ENCODE measurements around the gene MX1. TPM values are rescaled to one million over a fixed set of nuclear protein-coding genes. Genes with fewer than 3 reads are reported as not detected.

MX1 gene
- polyA plus RNA-seq, 2 of the 4 experiments (the other 2 are of a cell fraction) = 0.58 to 0.96 TPM

DNA sequence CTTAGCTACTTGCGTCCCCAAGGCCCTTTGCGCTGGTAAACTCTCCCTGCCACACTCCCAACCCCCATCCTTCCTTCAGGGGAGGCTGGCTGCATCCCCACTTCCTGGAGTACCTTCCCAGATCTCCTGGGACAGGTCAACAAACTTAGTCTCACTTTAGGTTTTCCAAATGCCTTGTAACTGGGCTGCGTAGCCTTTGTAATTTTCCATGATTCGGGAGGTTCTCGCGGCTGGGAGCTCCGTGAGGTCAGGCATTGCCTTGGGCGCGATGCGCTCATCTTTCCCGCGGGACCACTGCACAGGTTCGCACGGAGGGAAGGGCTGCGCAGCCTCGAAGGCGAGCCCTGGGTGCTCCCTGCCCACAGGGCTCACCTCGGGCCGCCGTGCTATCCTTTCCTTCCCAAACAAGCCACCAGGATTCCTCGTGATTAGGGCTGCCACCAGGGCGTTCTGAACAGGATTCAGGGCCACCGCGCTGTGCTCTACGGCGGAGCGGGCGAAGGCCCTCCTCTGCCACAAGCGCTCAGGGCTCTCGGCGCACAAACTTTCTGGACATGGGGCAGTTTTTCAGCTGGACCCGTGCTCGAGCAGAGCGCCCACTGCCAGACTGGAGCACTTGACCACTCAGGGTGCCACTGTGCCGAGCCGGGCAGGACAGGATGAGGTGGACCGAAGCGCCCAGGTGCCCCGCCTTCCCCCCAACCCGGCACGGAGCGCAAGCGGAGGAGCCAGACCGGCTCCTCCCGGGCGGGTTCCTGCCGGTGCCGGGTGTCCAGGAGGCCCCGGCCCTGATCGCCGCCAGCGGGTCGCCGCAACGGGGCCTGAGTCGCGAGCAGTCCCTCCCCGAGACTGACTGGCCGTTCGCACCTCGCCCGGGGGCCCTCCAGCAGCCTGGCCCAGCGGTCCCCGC is 80.8 kb downstream of the MX1 start:
- DNase-seq (ENCODE audit: low read depth in 1 of 2, low spot score in 1 of 2) = peak in 1 of 2 experiments; percentile 3
- CTCF ChIA-PET = interaction anchor here (0.8 kb wide), 1 partner anchor 10 kb away, joined by 3 read pairs; no protein-coding TSS in a partner anchor
- peak overlapping the region; percentile 41; the same call in 2 of the 3 replicates for H3K4me3 ChIP-seq
- H3K27ac ChIP-seq = no peak overlapping the region
- no peaks in the 10 kb centered on the region for H3K4me1 ChIP-seq
- peak overlapping the region; percentile 78 for H3K4me2 ChIP-seq
- WGBS (ENCODE audit: missing lambda C conversion rate) = 81% methylated on average over 5 of the region's 64 CpGs
- TF ChIP-seq RAD21 (conservative IDR thresholded peaks at IDR 0.05 in 1 of 2, IDR thresholded peaks at IDR 0.05 in 1 of 2) (no peak), TP53 (CRISPR knock-in tag; IDR thresholded peaks at IDR 0.05) (no peak), NPAS2 (CRISPR knock-in tag; IDR thresholded peaks at IDR 0.05; ENCODE audit: borderline replicate concordance) (no peak)
- ATAC-seq = peak in 1 of 2 experiments; percentile 50; a peak in 3 of 6 replicates
- POLR2A ChIA-PET = no interaction called here
- FAIRE-seq = no peak
- no peaks in the 10 kb centered on the region for H3K9me3 ChIP-seq

DNA sequence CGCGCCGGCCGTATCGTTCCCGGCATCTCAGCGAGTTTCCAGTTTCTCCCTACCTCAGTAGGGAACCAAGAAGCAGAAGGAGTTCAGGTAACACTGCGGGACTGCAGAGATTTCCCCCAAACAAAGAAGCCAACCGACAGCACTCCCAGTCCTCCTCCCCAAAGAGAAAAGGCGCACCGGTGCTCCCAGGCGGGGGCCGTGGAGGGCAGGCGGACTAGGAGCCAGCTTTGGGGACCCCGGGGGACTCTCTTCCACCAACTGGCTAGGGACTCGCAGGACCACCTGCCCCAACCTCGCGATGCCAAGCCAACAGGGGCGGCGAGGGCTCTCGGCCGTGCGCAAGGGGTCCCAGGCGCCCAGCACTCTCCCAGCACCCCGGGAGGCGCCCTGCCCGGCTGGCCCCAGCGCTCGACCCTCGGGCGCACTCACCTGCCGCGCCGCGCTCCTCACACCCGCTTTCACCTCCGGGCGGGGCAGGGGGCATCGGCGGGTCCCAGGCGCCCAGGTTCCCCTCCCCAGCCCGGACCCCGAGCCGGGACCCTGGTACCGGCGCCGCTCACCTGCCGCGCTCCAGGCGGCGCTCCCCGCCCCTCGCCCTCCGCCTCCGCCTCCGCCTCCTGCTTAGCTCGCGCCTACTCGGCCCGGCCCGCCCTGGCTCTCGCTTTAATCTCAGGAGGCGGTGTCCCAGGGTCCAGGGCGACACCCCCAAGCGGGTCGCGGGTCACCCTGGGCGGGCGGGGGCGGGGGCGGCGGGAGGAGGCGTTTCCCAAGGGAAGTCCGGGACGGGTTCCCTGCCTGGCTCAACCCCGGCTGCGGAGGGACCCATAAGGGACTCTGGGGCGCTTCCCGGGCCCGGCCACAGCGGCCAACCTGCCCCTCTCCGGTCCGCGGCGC is 81.7 kb downstream of the MX1 start, which contains the start of gene TMPRSS2:
Gene TMPRSS2 (minus strand): TSS at position 638 of the 894 bp plus-strand sequence. CDS start 10,025 bp downstream, outside the sequence.
- no peaks in the 10 kb centered on the region for H3K9me3 ChIP-seq
- POLR2A ChIA-PET = no interaction called here
- no peak for DNase-seq (ENCODE audit: low read depth in 1 of 2, low spot score in 1 of 2)
- no peaks in the 10 kb centered on the region for H3K4me1 ChIP-seq
- peak within 1 kb of the TSS; percentile 41 for H3K4me3 ChIP-seq
- WGBS (ENCODE audit: missing lambda C conversion rate) = 16% methylated on average over 6 of the region's 85 CpGs
- no peak for TF ChIP-seq POLR2A (IDR thresholded peaks at IDR 0.05; ENCODE audit: low read length)
- TF ChIP-seq, protein P1, sequence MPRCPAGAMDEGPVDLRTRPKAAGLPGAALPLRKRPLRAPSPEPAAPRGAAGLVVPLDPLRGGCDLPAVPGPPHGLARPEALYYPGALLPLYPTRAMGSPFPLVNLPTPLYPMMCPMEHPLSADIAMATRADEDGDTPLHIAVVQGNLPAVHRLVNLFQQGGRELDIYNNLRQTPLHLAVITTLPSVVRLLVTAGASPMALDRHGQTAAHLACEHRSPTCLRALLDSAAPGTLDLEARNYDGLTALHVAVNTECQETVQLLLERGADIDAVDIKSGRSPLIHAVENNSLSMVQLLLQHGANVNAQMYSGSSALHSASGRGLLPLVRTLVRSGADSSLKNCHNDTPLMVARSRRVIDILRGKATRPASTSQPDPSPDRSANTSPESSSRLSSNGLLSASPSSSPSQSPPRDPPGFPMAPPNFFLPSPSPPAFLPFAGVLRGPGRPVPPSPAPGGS (IDR thresholded peaks at IDR 0.05) = no peak
- TF ChIP-seq NFE2L2 (conservative IDR thresholded peaks at IDR 0.05; ENCODE audit: low read length) = no peak
- no peak for TF ChIP-seq ZSCAN20 (CRISPR knock-in tag; IDR thresholded peaks at IDR 0.05)
- peak within 1 kb of the TSS; percentile 78 for H3K4me2 ChIP-seq
- 0 out of 6 replicates have a peak within 1 kb of the TSS, but pooled peaks of 1 of the 2 experiments have one; percentile 39 for H3K27ac ChIP-seq
- CTCF ChIA-PET = no interaction called here
- no peak for FAIRE-seq
- ATAC-seq = peak; percentile 52 to 58; a peak in 5 of 6 replicates

DNA sequence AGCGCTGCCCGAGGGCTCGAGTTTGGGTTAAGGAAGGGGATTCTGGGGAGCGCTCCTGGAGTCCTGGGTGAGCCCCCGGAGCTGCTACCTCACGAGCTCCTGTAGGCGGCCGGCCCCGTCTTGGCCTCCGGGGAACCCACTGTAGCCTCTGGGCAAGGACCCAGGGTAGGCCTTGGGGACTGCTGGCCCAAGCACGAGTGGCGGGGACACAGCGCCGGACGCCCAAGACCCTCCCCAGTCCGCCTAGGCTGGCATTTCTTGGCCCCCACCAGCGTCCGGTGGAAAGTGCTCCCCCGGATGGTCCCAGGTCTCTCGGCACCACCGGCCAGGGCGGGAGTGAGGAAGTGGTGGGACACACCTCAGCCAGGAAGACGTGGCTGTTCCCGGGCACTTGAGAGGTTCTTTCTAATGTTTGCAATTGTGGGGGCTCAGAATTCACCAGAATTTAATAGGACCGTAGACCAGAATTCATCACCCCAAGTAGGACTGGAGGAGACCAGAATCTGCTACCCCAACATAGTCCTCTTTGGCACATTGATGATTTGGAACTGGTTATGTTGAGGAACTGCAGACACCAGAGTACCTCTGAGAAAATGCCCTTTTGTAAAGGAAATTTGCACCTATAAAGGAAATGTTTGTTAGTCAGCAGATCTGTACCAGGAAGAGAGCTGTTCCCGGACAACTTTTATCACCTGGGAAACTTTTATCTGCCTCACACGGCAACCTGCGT is 82.5 kb downstream of the MX1 start:
- no peaks in the 10 kb centered on the region for H3K4me1 ChIP-seq
- CTCF ChIA-PET = no interaction called here
- DNase-seq (ENCODE audit: low read depth in 1 of 2, low spot score in 1 of 2) = no peak
- peak overlapping the region; percentile 41; the same call in 2 of the 3 replicates for H3K4me3 ChIP-seq
- FAIRE-seq = no peak
- peak overlapping the region; percentile 78 for H3K4me2 ChIP-seq
- H3K9me3 ChIP-seq = no peaks in the 10 kb centered on the region
- POLR2A ChIA-PET = no interaction called here
- no peak overlapping the region for H3K27ac ChIP-seq
- TF ChIP-seq MAZ (IDR thresholded peaks at IDR 0.05; ENCODE audit: borderline replicate concordance, low read depth, low read length) = no peak
- no peak for TF ChIP-seq HES2 (IDR thresholded peaks at IDR 0.05)
- no peak for TF ChIP-seq HOXA7 (CRISPR knock-in tag; IDR thresholded peaks at IDR 0.05)
- TF ChIP-seq, protein P2, sequence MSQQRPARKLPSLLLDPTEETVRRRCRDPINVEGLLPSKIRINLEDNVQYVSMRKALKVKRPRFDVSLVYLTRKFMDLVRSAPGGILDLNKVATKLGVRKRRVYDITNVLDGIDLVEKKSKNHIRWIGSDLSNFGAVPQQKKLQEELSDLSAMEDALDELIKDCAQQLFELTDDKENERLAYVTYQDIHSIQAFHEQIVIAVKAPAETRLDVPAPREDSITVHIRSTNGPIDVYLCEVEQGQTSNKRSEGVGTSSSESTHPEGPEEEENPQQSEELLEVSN (IDR thresholded peaks at IDR 0.05; ENCODE audit: borderline replicate concordance, low read depth) = no peak
- no peak for TF ChIP-seq ZSCAN20 (CRISPR knock-in tag; IDR thresholded peaks at IDR 0.05)
- TF ChIP-seq CBX8 (IDR thresholded peaks at IDR 0.05) = no peak
- no peak for TF ChIP-seq POLR2AphosphoS2 (conservative IDR thresholded peaks at IDR 0.05; ENCODE audit: low read length)
- no peak for TF ChIP-seq CBX2 (IDR thresholded peaks at IDR 0.05; ENCODE audit: borderline replicate concordance, low read depth)
- TF ChIP-seq EHMT2 (IDR thresholded peaks at IDR 0.05; ENCODE audit: low read depth) = no peak
- TF ChIP-seq, protein P3, sequence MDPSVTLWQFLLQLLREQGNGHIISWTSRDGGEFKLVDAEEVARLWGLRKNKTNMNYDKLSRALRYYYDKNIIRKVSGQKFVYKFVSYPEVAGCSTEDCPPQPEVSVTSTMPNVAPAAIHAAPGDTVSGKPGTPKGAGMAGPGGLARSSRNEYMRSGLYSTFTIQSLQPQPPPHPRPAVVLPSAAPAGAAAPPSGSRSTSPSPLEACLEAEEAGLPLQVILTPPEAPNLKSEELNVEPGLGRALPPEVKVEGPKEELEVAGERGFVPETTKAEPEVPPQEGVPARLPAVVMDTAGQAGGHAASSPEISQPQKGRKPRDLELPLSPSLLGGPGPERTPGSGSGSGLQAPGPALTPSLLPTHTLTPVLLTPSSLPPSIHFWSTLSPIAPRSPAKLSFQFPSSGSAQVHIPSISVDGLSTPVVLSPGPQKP (IDR thresholded peaks at IDR 0.05; ENCODE audit: low read depth, low read length) = no peak
- no peak for TF ChIP-seq ESRRA (IDR thresholded peaks at IDR 0.05; ENCODE audit: borderline replicate concordance, low read length)
- no peak for TF ChIP-seq FOXS1 (CRISPR knock-in tag; IDR thresholded peaks at IDR 0.05)
- no peak for TF ChIP-seq CEBPB (IDR thresholded peaks at IDR 0.05)
- no peak for TF ChIP-seq HOXB13 (CRISPR knock-in tag; IDR thresholded peaks at IDR 0.05; ENCODE audit: low read depth)
- TF ChIP-seq POLR2A (IDR thresholded peaks at IDR 0.05; ENCODE audit: low read length) = no peak
- TF ChIP-seq KDM1A (IDR thresholded peaks at IDR 0.05; ENCODE audit: low read depth) = no peak
- TF ChIP-seq, protein P4, sequence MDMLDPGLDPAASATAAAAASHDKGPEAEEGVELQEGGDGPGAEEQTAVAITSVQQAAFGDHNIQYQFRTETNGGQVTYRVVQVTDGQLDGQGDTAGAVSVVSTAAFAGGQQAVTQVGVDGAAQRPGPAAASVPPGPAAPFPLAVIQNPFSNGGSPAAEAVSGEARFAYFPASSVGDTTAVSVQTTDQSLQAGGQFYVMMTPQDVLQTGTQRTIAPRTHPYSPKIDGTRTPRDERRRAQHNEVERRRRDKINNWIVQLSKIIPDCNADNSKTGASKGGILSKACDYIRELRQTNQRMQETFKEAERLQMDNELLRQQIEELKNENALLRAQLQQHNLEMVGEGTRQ (IDR thresholded peaks at IDR 0.05) = no peak
- no peak for TF ChIP-seq HDAC2 (IDR thresholded peaks at IDR 0.05)
- TF ChIP-seq JUN (IDR thresholded peaks at IDR 0.05) = no peak
- peak; percentile 53 to 59; a peak in 4 of 6 replicates for ATAC-seq
- 73% methylated on average over 4 of the region's 28 CpGs for WGBS (ENCODE audit: missing lambda C conversion rate)
